Mesenchymal stem cell (in vitro differentiated cells and primary cell): Measurements from ENCODE around the gene SMURF1.

Source experiments
- DNase-seq: peaks from one replicate; pipeline ENCODE4 v3.0.0-alpha.2; 2013
- H2AFZ ChIP-seq: one replicate; pipeline ENCODE4 v1.6.1; 2013; ENCODE audit warnings: low read depth, mild to moderate bottlenecking, control low read depth, inconsistent platforms, low read length, moderate library complexity
- H2AK5ac ChIP-seq: 2 replicates; pipeline ENCODE4 v1.6.1; 2013; ENCODE audit warnings: low read length, moderate library complexity, mild to moderate bottlenecking, inconsistent platforms; ENCODE audit not compliant: severe bottlenecking
- H2BK120ac ChIP-seq: one replicate; pipeline ENCODE4 v1.6.1; 2013; ENCODE audit warnings: low read depth, mild to moderate bottlenecking, inconsistent platforms, low read length, moderate library complexity
- H2BK12ac ChIP-seq, 2 experiments: one replicate each; pipeline ENCODE4 v1.6.1; 2013; ENCODE audit warnings: inconsistent platforms in 2 of 2, low read length in 2 of 2, mild to moderate bottlenecking in 2 of 2, moderate library complexity in 2 of 2, control low read depth in 1 of 2
- H2BK15ac ChIP-seq: one replicate; pipeline ENCODE4 v1.6.1; 2013; ENCODE audit warnings: mild to moderate bottlenecking, low read depth, inconsistent platforms; ENCODE audit not compliant: poor library complexity, severe bottlenecking
- H2BK5ac ChIP-seq: 2 replicates; pipeline ENCODE4 v1.6.1; 2013; ENCODE audit warnings: low read depth, mild to moderate bottlenecking, low read length, control low read depth, inconsistent platforms; ENCODE audit not compliant: poor library complexity, severe bottlenecking
- H3K14ac ChIP-seq, 2 experiments: one replicate each; pipeline ENCODE4 v1.6.1; 2013; ENCODE audit warnings: inconsistent platforms in 2 of 2, low read length in 2 of 2, control low read depth in 1 of 2, mild to moderate bottlenecking in 1 of 2, moderate library complexity in 1 of 2
- H3K18ac ChIP-seq, 2 experiments: one replicate each; pipeline ENCODE4 v1.6.1; 2013; ENCODE audit warnings: inconsistent platforms in 2 of 2, low read length in 2 of 2, control low read depth in 1 of 2, low read depth in 1 of 2, mild to moderate bottlenecking in 1 of 2
- H3K23ac ChIP-seq, 2 experiments: one replicate each; pipeline ENCODE4 v1.6.1; 2013; ENCODE audit warnings: inconsistent platforms in 2 of 2, low read length in 2 of 2, mild to moderate bottlenecking in 2 of 2, moderate library complexity in 2 of 2, control low read depth in 1 of 2
- H3K27ac ChIP-seq: 2 replicates; pipeline ENCODE4 v1.5.1; 2013; ENCODE audit warnings: mild to moderate bottlenecking, moderate library complexity, low read length, control low read depth, inconsistent platforms; ENCODE audit not compliant: poor library complexity, severe bottlenecking
- H3K27me3 ChIP-seq, 2 experiments: 2 replicates each; pipeline versions ENCODE4 v1.6.1 to v1.7.0; 2013; ENCODE audit warnings: low read length in 2 of 2, mild to moderate bottlenecking in 2 of 2, moderate library complexity in 2 of 2, control low read depth in 1 of 2, inconsistent platforms in 1 of 2; ENCODE audit not compliant: control insufficient read depth in 1 of 2, insufficient read depth in 1 of 2
- H3K36me3 ChIP-seq, 2 experiments: 2 replicates each; pipeline versions ENCODE4 v1.6.1 to v1.7.0; 2013; ENCODE audit warnings: low read length in 2 of 2, control low read depth in 1 of 2, inconsistent platforms in 1 of 2, low read depth in 1 of 2, mild to moderate bottlenecking in 1 of 2; ENCODE audit not compliant: insufficient read depth in 2 of 2, control insufficient read depth in 1 of 2
- H3K4ac ChIP-seq, 2 experiments: one replicate each; pipeline ENCODE4 v1.6.1; 2013; ENCODE audit warnings: inconsistent platforms in 2 of 2, low read length in 2 of 2, mild to moderate bottlenecking in 2 of 2, moderate library complexity in 2 of 2, control low read depth in 1 of 2, low read depth in 1 of 2
- H3K4me1 ChIP-seq: 2 replicates; pipeline ENCODE4 v1.6.1; 2013; ENCODE audit warnings: low read depth, low read length, control low read depth; ENCODE audit not compliant: control insufficient read depth, insufficient read depth
- H3K4me2 ChIP-seq: 2 replicates; pipeline ENCODE4 v1.6.1; 2013; ENCODE audit warnings: low read length, mild to moderate bottlenecking, inconsistent platforms; ENCODE audit not compliant: poor library complexity, severe bottlenecking
- H3K4me3 ChIP-seq, 2 experiments: 2 replicates each; pipeline versions ENCODE4 v1.5.1 to v1.7.0; 2013; ENCODE audit warnings: low read length in 2 of 2, mild to moderate bottlenecking in 2 of 2, control low read depth in 1 of 2, low read depth in 1 of 2; ENCODE audit not compliant: insufficient read depth in 1 of 2
- H3K79me1 ChIP-seq: replicated peaks from 2 replicates; pipeline ENCODE4 v1.6.1; 2013; ENCODE audit warnings: mild to moderate bottlenecking, control low read depth, low read length, inconsistent platforms; ENCODE audit not compliant: poor library complexity, severe bottlenecking
- H3K9ac ChIP-seq: 2 replicates; pipeline ENCODE4 v1.7.0; 2013; ENCODE audit warnings: mild to moderate bottlenecking, low read length, moderate library complexity
- H3K9me3 ChIP-seq: 2 replicates; pipeline ENCODE4 v1.7.0; 2013; ENCODE audit warnings: mild to moderate bottlenecking, low read length; ENCODE audit not compliant: control insufficient read depth
- H4K8ac ChIP-seq: one replicate; pipeline ENCODE4 v1.6.1; 2013; ENCODE audit warnings: inconsistent platforms, mild to moderate bottlenecking, low read length, moderate library complexity
- H4K91ac ChIP-seq: one replicate; pipeline ENCODE4 v1.6.1; 2013; ENCODE audit warnings: mild to moderate bottlenecking, low read length, inconsistent platforms
- WGBS: methylation state at CpG from one replicate; pipeline ENCODE4 v1.1.7; 2013; ENCODE audit warnings: mixed read lengths; 5-methylcytosine and 5-hydroxymethylcytosine counted together

SMURF1 gene

DNA sequence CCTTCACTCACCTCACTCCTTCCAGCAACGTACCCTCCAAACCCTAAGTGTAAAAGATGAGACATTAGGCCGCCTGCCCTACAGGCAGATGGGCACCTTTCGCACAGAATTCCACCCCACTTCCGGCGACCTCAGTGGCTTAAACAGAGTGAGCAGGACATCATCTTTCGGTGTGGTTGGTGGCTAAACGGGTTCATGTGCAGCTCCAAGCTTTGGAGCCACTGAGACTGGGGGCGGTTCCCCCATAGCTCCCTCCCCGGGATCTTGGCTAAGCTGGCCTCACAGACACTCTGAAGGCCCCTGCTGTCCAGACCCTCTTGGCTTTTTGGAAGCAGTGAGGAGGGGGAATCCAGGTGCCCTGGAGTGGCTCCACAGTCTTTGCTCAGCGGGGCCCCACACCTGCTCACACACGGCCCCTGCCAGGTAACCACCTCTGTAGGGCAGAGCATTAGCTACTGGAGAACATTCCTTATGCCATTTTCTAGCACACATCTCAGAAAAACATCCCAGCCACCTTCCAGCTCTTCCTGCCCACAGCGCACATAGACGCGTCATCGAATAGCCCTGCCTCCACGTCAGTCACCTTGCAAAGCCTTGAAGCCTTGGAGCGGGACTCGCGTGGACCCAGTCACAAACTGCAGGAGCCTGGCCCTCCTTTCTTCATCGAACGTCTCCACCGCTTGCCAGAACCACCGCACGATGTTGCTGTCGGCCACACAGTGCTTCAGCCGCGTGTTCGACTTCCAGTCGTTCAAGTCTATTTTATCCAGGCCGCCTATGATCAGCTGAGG is 108.8 kb downstream of the SMURF1 start:
- Histone ChIP-seq H4K8ac (no peak overlapping the region), H3K27ac (no peak overlapping the region), H3K23ac (no peak overlapping the region), H3K79me1 (peaks cover 50% of the 10 kb centered on the region), H2AFZ (no peak overlapping the region), H3K27me3 (no peaks in the 10 kb centered on the region), H3K18ac (no peak overlapping the region), H2BK120ac (no peak overlapping the region), H3K4me1 (peaks cover 20% of the 10 kb centered on the region), H2BK15ac (no peak overlapping the region), H3K4ac (no peak overlapping the region), H2AK5ac (no peak overlapping the region), H4K91ac (peak overlapping the region; percentile 34), H3K14ac (no peak overlapping the region), H3K9ac (no peak overlapping the region), H3K4me2 (no peak overlapping the region), H2BK12ac (no peak overlapping the region), H3K36me3 (peaks cover 87 to 93% of the 10 kb centered on the region in 2 experiments), H2BK5ac (no peak overlapping the region), H3K4me3 (no peak overlapping the region), H3K9me3 (no peaks in the 10 kb centered on the region)
- DNase-seq = no peak
- 96% methylated on average over 30 of the region's 30 CpGs for WGBS

DNA sequence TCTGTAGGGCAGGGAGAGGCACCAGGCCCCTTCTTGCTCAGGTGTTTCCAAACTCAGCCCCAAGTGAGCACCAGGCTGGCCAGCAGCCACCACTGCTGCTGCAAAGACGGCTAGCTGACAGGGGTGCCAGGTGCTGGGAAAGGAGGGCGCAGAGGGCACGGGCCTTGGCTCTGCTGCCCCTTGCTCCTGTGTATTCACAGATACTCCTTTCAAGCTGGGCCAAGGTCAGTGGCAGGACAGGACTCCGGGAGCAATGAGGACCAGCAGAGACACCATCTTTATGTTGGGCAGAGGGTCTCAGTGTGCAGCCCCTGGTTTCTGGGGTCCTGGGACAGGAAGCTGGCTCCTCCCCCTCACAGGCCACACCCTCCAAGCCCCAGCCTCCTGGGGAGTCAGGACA is 110.1 kb downstream of the SMURF1 start:
- H3K14ac ChIP-seq = no peak overlapping the region

DNA sequence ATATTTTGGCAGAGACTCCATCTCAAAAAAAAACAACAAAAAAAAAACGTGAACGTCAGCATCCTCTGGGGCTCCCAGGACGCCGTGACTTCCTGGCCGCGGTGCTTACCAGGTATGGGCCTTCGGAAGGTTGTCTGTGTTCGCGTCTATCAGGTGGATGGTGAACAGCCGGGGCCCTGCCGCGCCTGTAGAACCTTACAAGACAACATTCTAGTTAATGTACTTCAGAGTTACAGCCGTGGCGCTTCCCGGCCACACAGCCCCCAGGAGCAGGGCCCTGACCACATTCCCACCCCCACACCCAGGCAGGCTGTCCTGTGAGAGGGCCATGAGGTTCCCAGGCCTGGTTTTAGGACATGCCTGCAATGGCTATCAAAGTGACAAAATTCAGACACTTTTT is 111.0 kb downstream of the SMURF1 start:
- Histone ChIP-seq H2BK12ac (no peak overlapping the region), H3K9ac (no peak overlapping the region), H3K18ac (no peak overlapping the region), H3K27me3 (no peaks in the 10 kb centered on the region), H3K23ac (no peak overlapping the region), H3K4me2 (no peak overlapping the region), H2AFZ (no peak overlapping the region), H2BK5ac (no peak overlapping the region), H3K9me3 (no peaks in the 10 kb centered on the region), H3K4ac (no peak overlapping the region), H3K79me1 (peaks cover 49% of the 10 kb centered on the region), H2BK15ac (no peak overlapping the region), H2AK5ac (no peak overlapping the region), H3K27ac (no peak overlapping the region), H2BK120ac (no peak overlapping the region), H3K4me3 (no peak overlapping the region), H3K4me1 (peaks cover 20% of the 10 kb centered on the region), H4K8ac (no peak overlapping the region), H4K91ac (no peak overlapping the region), H3K14ac (no peak overlapping the region), H3K36me3 (peaks cover 88 to 97% of the 10 kb centered on the region in 2 experiments)
- 96% methylated on average over 15 of the region's 15 CpGs for WGBS
- DNase-seq = no peak

More for the DNA sequence above, 110.1 kb downstream of the SMURF1 start:
- WGBS = 84% methylated on average over 4 of the region's 4 CpGs
- H3K79me1 ChIP-seq = peaks cover 51% of the 10 kb centered on the region
- no peak overlapping the region for H2BK15ac ChIP-seq
- no peak overlapping the region for H2AFZ ChIP-seq
- H4K8ac ChIP-seq = no peak overlapping the region
- DNase-seq = no peak
- H3K4ac ChIP-seq = no peak overlapping the region
- no peaks in the 10 kb centered on the region for H3K27me3 ChIP-seq
- H2BK5ac ChIP-seq = no peak overlapping the region
- no peak overlapping the region for H3K9ac ChIP-seq
- H2BK12ac ChIP-seq = no peak overlapping the region
- H3K36me3 ChIP-seq = peaks cover 88 to 97% of the 10 kb centered on the region in 2 experiments
- no peak overlapping the region for H3K27ac ChIP-seq
- H3K4me2 ChIP-seq = no peak overlapping the region
- H3K9me3 ChIP-seq = no peaks in the 10 kb centered on the region
- no peak overlapping the region for H3K23ac ChIP-seq
- H3K4me1 ChIP-seq = peaks cover 20% of the 10 kb centered on the region
- H3K18ac ChIP-seq = no peak overlapping the region
- no peak overlapping the region for H4K91ac ChIP-seq
- H3K4me3 ChIP-seq = no peak overlapping the region
- H2AK5ac ChIP-seq = no peak overlapping the region
- H2BK120ac ChIP-seq = no peak overlapping the region

DNA sequence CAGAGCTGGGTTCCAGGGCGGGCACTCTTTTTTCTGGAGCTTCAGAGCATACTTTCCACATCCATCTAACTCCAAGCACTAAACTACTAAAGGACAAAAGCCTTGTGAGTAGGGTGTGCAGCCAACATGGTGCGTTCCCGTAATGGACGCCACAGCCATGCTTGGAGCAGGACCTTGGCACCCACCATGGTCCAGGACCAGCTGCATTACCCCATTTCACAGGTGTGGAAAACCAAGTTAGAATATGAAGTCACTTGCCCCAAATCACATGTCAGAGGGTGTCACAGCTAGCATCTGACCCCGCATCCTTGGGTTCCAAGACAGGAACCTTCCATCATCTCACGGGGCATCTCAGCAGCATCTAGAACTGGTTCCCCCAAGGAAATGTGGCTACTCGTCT is 112.4 kb downstream of the SMURF1 start:
- WGBS = 99% methylated on average over 7 of the region's 7 CpGs
- peaks cover 79 to 90% of the 10 kb centered on the region in 2 experiments for H3K36me3 ChIP-seq
- H3K23ac ChIP-seq = no peak overlapping the region
- no peak overlapping the region for H3K4me2 ChIP-seq
- no peak overlapping the region for H3K4me3 ChIP-seq
- peaks cover 10% of the 10 kb centered on the region for H3K4me1 ChIP-seq
- no peak overlapping the region for H3K14ac ChIP-seq
- H3K27me3 ChIP-seq = no peaks in the 10 kb centered on the region
- H3K9me3 ChIP-seq = no peaks in the 10 kb centered on the region
- H2AFZ ChIP-seq = no peak overlapping the region
- no peak overlapping the region for H3K27ac ChIP-seq
- DNase-seq = no peak
- H2BK12ac ChIP-seq = no peak overlapping the region
- H2BK120ac ChIP-seq = no peak overlapping the region
- no peak overlapping the region for H2AK5ac ChIP-seq
- H3K79me1 ChIP-seq = peaks cover 51% of the 10 kb centered on the region
- H3K18ac ChIP-seq = no peak overlapping the region
- no peak overlapping the region for H2BK15ac ChIP-seq
- H2BK5ac ChIP-seq = no peak overlapping the region
- no peak overlapping the region for H3K4ac ChIP-seq
- H3K9ac ChIP-seq = no peak overlapping the region
- H4K8ac ChIP-seq = no peak overlapping the region
- no peak overlapping the region for H4K91ac ChIP-seq
